ENCODE measurements around the gene DLG2.

Gene DLG2

GRCh38 chr11:83836883-83837654 lies 1790.1 kb downstream of the DLG2 start:
- peak; percentile 85 for TF ChIP-seq CTCF (IDR thresholded peaks at IDR 0.05; ENCODE audit: borderline replicate concordance, control extremely low read depth, extremely low read depth, insufficient read depth, missing control alignments)
- in situ Hi-C loops (cut with MboI; ENCODE audit: low sequenced_read_pairs, unreplicated experiment): loop anchor here (25.0 kb wide), 3 partner anchors 425 to 725 kb away; no protein-coding TSS in a partner anchor
- peak; percentile 52 for DNase-seq (ENCODE audit: low spot score)

- TF ChIP-seq CTCF (IDR thresholded peaks at IDR 0.05; ENCODE audit: borderline replicate concordance, control extremely low read depth, extremely low read depth, insufficient read depth, missing control alignments): no peak
- in situ Hi-C loops (cut with MboI; ENCODE audit: low sequenced_read_pairs, unreplicated experiment): loop anchor here (25.0 kb wide), 3 partner anchors 426 to 726 kb away; no protein-coding TSS in a partner anchor
- no peak for DNase-seq (ENCODE audit: low spot score)
Observed at GRCh38 chr11:83836065-83836464, 1791.1 kb downstream of the DLG2 start.

- DNase-seq (ENCODE audit: low spot score): peak; percentile 7
- TF ChIP-seq CTCF (IDR thresholded peaks at IDR 0.05; ENCODE audit: borderline replicate concordance, control extremely low read depth, extremely low read depth, insufficient read depth, missing control alignments): no peak
- in situ Hi-C loops (cut with MboI; ENCODE audit: low sequenced_read_pairs, unreplicated experiment): loop anchor here (25.0 kb wide), 3 partner anchors 427 to 727 kb away; no protein-coding TSS in a partner anchor
Observed at GRCh38 chr11:83835423-83835822, 1791.7 kb downstream of the DLG2 start.

GRCh38 chr11:83831929-83832328 lies 1795.2 kb downstream of the DLG2 start:
- TF ChIP-seq CTCF (IDR thresholded peaks at IDR 0.05; ENCODE audit: borderline replicate concordance, control extremely low read depth, extremely low read depth, insufficient read depth, missing control alignments): no peak
- in situ Hi-C loops (cut with MboI; ENCODE audit: low sequenced_read_pairs, unreplicated experiment): loop anchor here (25.0 kb wide), 3 partner anchors 430 to 730 kb away; no protein-coding TSS in a partner anchor
- no peak for DNase-seq (ENCODE audit: low spot score)

GRCh38 chr11:83827940-83828554 lies 1799.1 kb downstream of the DLG2 start:
- DNase-seq (ENCODE audit: low spot score): peak; percentile 16

More at GRCh38 chr11:83827940-83828554, 1799.1 kb downstream of the DLG2 start:
- in situ Hi-C loops (cut with MboI; ENCODE audit: low sequenced_read_pairs, unreplicated experiment): loop anchor here (25.0 kb wide), 3 partner anchors 434 to 734 kb away; no protein-coding TSS in a partner anchor
- TF ChIP-seq CTCF (IDR thresholded peaks at IDR 0.05; ENCODE audit: borderline replicate concordance, control extremely low read depth, extremely low read depth, insufficient read depth, missing control alignments): peak; percentile 40
